Neural progenitor cell (in vitro differentiated cells): ENCODE measurements around the gene C18orf63. TPM values are rescaled to one million over a fixed set of nuclear protein-coding genes. Genes with fewer than 3 reads are reported as not detected.
"Not testable (repeated sequence)": the region's sequence is repeated elsewhere in the genome, so short reads cannot be mapped to it uniquely, and the experiment has no call there.

Experiments
- DNase-seq: peaks from one replicate; pipeline ENCODE4 v3.0.0-alpha.2; 2016; ENCODE audit warnings: low spot score
- H2AFZ ChIP-seq: fragments of 200-600 bp; sonication (generic); replicated peaks from 2 replicates; pipeline ENCODE4 v1.6.1; 2016; ENCODE audit warnings: antibody characterized with exemption
- H3F3A ChIP-seq: fragments of 200-600 bp; sonication (generic); 2 replicates; pipeline ENCODE4 v1.6.1; 2016; ENCODE audit warnings: antibody characterized with exemption, low read depth
- H3K27ac ChIP-seq: fragments of 200-600 bp; sonication (generic); 2 replicates; pipeline ENCODE4 v1.5.1; 2016; ENCODE audit warnings: mild to moderate bottlenecking
- H3K27me3 ChIP-seq: fragments of 200-600 bp; sonication (generic); 2 replicates; pipeline ENCODE4 v1.6.1; 2016; ENCODE audit warnings: mild to moderate bottlenecking, moderate library complexity
- H3K36me3 ChIP-seq: fragments of 200-600 bp; sonication (generic); 2 replicates; pipeline ENCODE4 v1.5.1; 2016
- H3K4me1 ChIP-seq: fragments of 200-600 bp; sonication (generic); 2 replicates; pipeline ENCODE4 v1.6.1; 2016; ENCODE audit warnings: mixed run types
- H3K4me2 ChIP-seq: fragments of 200-600 bp; sonication (generic); 2 replicates; pipeline ENCODE4 v1.6.1; 2016
- H3K4me3 ChIP-seq: fragments of 200-600 bp; sonication (generic); 2 replicates; pipeline ENCODE4 v1.5.1; 2016
- H3K79me2 ChIP-seq: fragments of 200-600 bp; sonication (generic); 2 replicates; pipeline ENCODE4 v1.6.1; 2016; ENCODE audit warnings: low read depth
- H3K9ac ChIP-seq: fragments of 200-600 bp; sonication (generic); 2 replicates; pipeline ENCODE4 v1.6.1; 2016
- H3K9me3 ChIP-seq: fragments of 200-600 bp; sonication (generic); 2 replicates; pipeline ENCODE4 v1.5.1; 2016; ENCODE audit warnings: low read depth
- H4K20me1 ChIP-seq: fragments of 200-600 bp; sonication (generic); 2 replicates; pipeline ENCODE4 v1.6.1; 2016; ENCODE audit warnings: low read depth
- H3K27ac Mint-ChIP-seq: 3 replicates; pipeline ENCODE4 v1.8.0; 2021; ENCODE audit warnings: mixed read lengths
- H3K27me3 Mint-ChIP-seq: 2 replicates; pipeline ENCODE4 v1.8.0; 2022; ENCODE audit warnings: low read depth, mild to moderate bottlenecking, inconsistent platforms, moderate library complexity, mixed read lengths; ENCODE audit not compliant: insufficient read depth
- H3K36me3 Mint-ChIP-seq: 3 replicates; pipeline ENCODE4 v1.8.0; 2021; ENCODE audit warnings: mixed read lengths
- H3K4me1 Mint-ChIP-seq: 3 replicates; pipeline ENCODE4 v1.8.0; 2021; ENCODE audit warnings: mixed read lengths
- H3K4me3 Mint-ChIP-seq: 3 replicates; pipeline ENCODE4 v1.8.0; 2021; ENCODE audit warnings: mild to moderate bottlenecking, moderate library complexity, mixed read lengths
- H3K9me3 Mint-ChIP-seq: 3 replicates; pipeline ENCODE4 v1.8.0; 2020; ENCODE audit warnings: mixed read lengths
- EZH2 ChIP-seq: fragments of 200-600 bp; sonication (generic); IDR thresholded peaks from 2 replicates; pipeline ENCODE4 v1.6.1; 2017; ENCODE audit warnings: antibody characterized with exemption, mild to moderate bottlenecking, moderate library complexity
- EZH2phosphoT487 ChIP-seq: fragments of 200-600 bp; sonication (generic); IDR thresholded peaks from 2 replicates; pipeline ENCODE4 v1.6.1; 2017; ENCODE audit warnings: antibody characterized with exemption
- total RNA-seq: library from RNA; depleted of rRNA; stranded (reverse); fragments of >200 nt; gene quantifications from 2 replicates; pipeline ENCODE4 v1.2.3, GENCODE V29; 2015; ENCODE audit warnings: low replicate concordance
- TF ChIP-seq, protein P1 (sequence below): fragments of 200-600 bp; sonication (generic); IDR thresholded peaks from 2 replicates; pipeline ENCODE4 v1.5.1; 2017; ENCODE audit warnings: antibody characterized with exemption, mild to moderate bottlenecking

The C18orf63 gene
- total RNA-seq, 1 donor from 2014 or later, result not detected

DNA sequence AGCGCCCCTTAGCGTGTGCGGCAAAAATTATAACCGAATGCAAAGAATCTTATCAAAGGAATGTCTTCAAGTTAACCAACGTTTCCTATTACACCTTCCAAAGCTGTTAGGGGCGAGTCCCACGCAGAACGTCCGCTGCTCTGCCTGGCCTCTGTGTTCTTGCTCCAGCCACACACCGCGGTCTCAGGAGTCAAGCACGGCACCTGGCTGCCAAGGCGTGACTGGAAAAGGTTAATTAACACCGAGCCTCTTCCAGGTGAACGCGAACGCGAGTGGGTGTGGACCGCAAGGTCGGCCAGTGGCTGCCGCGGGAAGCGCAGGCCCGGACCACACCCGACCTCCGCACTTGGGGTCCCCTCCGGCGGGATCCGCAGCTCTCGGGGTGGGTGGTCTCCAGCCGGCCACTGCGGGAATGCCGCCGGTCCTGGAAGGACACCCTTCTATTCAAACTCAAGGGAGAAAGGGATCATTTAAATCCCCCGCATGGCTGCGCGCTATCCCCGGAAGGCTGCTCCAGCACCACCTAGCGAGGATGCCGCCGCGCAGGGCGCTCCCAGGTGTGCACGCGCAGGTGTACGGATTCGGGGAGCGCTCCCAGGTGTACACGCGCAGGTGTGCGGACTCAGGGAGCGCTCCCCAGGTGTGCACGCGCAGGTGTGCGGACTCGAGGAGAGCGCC is 24.7 kb upstream of the C18orf63 start:
- Mint-ChIP-seq H3K36me3 (peaks cover 1% of the 10 kb centered on the region), H3K27ac (no peak overlapping the region), H3K27me3 (peaks cover 7% of the 10 kb centered on the region), H3K4me1 (peaks cover 6% of the 10 kb centered on the region), H3K4me3 (peak overlapping the region; percentile 93), H3K9me3 (peaks cover 2% of the 10 kb centered on the region)
- H3K27ac ChIP-seq, result no peak overlapping the region
- peak overlapping the region; percentile 88 for H3K4me3 ChIP-seq
- H3K9ac ChIP-seq, result no peak overlapping the region
- peak overlapping the region; percentile 97 for H3K4me2 ChIP-seq
- H4K20me1 ChIP-seq, result no peaks in the 10 kb centered on the region
- H3K4me1 ChIP-seq, result no peaks in the 10 kb centered on the region
- DNase-seq, result peak; percentile 71
- H3F3A ChIP-seq, result no peaks in the 10 kb centered on the region
- H2AFZ ChIP-seq, result peak overlapping the region; percentile 89
- H3K27me3 ChIP-seq, result peaks cover 22% of the 10 kb centered on the region
- no peaks in the 10 kb centered on the region for H3K36me3 ChIP-seq
- no peak for TF ChIP-seq EZH2phosphoT487
- TF ChIP-seq, protein P1, sequence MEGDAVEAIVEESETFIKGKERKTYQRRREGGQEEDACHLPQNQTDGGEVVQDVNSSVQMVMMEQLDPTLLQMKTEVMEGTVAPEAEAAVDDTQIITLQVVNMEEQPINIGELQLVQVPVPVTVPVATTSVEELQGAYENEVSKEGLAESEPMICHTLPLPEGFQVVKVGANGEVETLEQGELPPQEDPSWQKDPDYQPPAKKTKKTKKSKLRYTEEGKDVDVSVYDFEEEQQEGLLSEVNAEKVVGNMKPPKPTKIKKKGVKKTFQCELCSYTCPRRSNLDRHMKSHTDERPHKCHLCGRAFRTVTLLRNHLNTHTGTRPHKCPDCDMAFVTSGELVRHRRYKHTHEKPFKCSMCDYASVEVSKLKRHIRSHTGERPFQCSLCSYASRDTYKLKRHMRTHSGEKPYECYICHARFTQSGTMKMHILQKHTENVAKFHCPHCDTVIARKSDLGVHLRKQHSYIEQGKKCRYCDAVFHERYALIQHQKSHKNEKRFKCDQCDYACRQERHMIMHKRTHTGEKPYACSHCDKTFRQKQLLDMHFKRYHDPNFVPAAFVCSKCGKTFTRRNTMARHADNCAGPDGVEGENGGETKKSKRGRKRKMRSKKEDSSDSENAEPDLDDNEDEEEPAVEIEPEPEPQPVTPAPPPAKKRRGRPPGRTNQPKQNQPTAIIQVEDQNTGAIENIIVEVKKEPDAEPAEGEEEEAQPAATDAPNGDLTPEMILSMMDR, result peak; percentile 27
- no peaks in the 10 kb centered on the region for H3K79me2 ChIP-seq
- peaks cover 5% of the 10 kb centered on the region for H3K9me3 ChIP-seq

DNA sequence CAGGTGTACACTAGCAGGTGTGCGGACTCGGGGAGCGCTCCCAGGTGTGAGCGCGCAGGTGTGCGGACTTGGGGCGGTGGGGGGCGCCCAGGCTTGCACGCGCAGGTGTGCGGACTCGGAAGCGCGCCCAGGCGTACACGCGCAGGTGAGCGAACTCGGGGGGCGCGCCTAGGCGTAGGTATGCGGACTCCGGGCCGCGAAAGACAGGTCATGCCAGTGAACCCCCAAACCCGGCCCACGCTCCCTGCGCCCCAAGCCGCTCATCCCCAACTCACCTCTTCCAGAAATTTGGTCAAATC is 24.2 kb upstream of the C18orf63 start:
- H3K4me3 ChIP-seq, result peak overlapping the region; percentile 88
- H3K9me3 ChIP-seq, result peaks cover 5% of the 10 kb centered on the region
- peaks cover 1% of the 10 kb centered on the region for H3K36me3 Mint-ChIP-seq
- H3K27ac Mint-ChIP-seq, result no peak overlapping the region
- no peaks in the 10 kb centered on the region for H3K4me1 ChIP-seq
- peaks cover 2% of the 10 kb centered on the region for H3K9me3 Mint-ChIP-seq
- H2AFZ ChIP-seq, result peak overlapping the region; percentile 89
- peaks cover 22% of the 10 kb centered on the region for H3K27me3 ChIP-seq
- H3K27me3 Mint-ChIP-seq, result peaks cover 7% of the 10 kb centered on the region
- H3K4me2 ChIP-seq, result peak overlapping the region; percentile 97
- H3K36me3 ChIP-seq, result no peaks in the 10 kb centered on the region
- no peak for DNase-seq
- no peaks in the 10 kb centered on the region for H3F3A ChIP-seq
- peaks cover 6% of the 10 kb centered on the region for H3K4me1 Mint-ChIP-seq
- no peak for TF ChIP-seq EZH2phosphoT487
- TF ChIP-seq EZH2, result no peak
- H3K79me2 ChIP-seq, result no peaks in the 10 kb centered on the region
- H4K20me1 ChIP-seq, result no peaks in the 10 kb centered on the region
- no peak overlapping the region for H3K27ac ChIP-seq
- H3K9ac ChIP-seq, result no peak overlapping the region
- H3K4me3 Mint-ChIP-seq, result peak overlapping the region; percentile 93

DNA sequence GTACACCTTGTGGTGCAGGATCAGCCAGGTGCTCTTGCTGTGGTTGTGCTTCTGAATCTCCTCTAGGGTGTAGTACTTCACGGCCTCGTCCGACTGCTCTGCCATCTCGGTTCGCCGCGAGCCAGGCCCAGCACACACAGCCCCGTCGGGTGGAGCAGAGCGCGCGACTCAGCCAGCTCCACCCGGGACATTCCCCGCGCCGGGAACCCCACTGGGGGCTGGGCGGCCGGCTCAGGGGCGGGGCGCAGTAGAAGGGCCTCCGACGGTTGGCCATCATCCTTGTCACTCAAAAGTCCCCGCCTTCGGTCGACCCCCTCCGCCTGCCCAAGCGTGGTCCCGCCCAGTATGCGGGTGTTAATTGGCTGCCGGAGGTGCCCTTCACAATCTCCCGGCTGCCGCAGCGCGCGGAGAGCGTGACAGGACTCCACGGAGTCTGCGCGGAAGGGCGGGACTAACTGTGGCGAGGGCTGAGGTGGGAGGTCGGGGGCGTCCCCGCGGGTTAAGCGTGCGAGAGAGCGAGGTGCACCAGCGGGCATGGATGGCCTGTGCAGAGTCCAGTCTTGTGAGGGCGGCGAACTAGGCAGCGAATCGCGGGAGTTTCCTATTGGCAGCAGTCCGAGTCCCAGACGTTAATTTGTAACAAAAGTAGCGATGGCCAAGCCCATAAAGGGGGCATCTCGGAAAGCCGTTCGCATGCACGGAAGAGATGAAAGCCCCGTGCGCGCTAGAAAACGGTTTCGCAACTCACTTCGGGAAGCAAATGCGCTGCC is 23.7 kb upstream of the C18orf63 start, which contains the start of gene CYB5A:
CYB5A (minus strand) TSS at position 193 of the 770 bp plus-strand sequence; CDS start at position 105, 88 bp downstream.
- peak; percentile 96 for DNase-seq
- H3K36me3 Mint-ChIP-seq, result peaks cover 1% of the 10 kb centered on the region
- Histone ChIP-seq H3K27me3 (peaks cover 22% of the 10 kb centered on the region), H4K20me1 (no peaks in the 10 kb centered on the region), H3F3A (no peaks in the 10 kb centered on the region), H3K36me3 (no peaks in the 10 kb centered on the region), H3K9me3 (peaks cover 5% of the 10 kb centered on the region), H3K4me3 (peak within 1 kb of the TSS; percentile 88), H2AFZ (peak within 1 kb of the TSS; percentile 89), H3K79me2 (no peaks in the 10 kb centered on the region), H3K27ac (no peak within 1 kb of the TSS), H3K9ac (no peak within 1 kb of the TSS), H3K4me1 (no peaks in the 10 kb centered on the region), H3K4me2 (peak within 1 kb of the TSS; percentile 97)
- H3K27me3 Mint-ChIP-seq, result peaks cover 5% of the 10 kb centered on the region
- peaks cover 2% of the 10 kb centered on the region for H3K9me3 Mint-ChIP-seq
- H3K4me1 Mint-ChIP-seq, result peaks cover 6% of the 10 kb centered on the region
- H3K4me3 Mint-ChIP-seq, result peak within 1 kb of the TSS; percentile 93
- no peak within 1 kb of the TSS for H3K27ac Mint-ChIP-seq
- TF ChIP-seq EZH2phosphoT487 (no peak), EZH2 (no peak)
- TF ChIP-seq, protein P1, result peak; percentile 24

DNA sequence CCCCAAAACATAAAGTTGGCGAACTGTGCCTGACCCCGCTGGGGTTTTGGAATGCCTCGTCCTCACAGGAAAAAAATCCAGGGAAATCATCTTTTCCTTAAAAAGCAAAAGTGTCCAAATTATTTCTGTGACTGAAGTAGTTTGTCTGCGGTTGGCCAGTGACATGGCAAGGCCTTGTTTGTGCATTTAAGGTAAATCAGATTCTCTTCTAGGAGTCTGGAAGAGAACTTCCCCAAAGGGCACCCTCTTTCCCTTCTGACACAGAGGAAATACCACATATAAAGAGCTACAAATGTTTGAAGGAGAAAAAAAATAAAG is 23.1 kb upstream of the C18orf63 start:
- H3K79me2 ChIP-seq, result no peaks in the 10 kb centered on the region
- H3K36me3 ChIP-seq, result no peaks in the 10 kb centered on the region
- peak overlapping the region; percentile 23 for H2AFZ ChIP-seq
- H3K4me3 Mint-ChIP-seq, result peak overlapping the region; percentile 93
- H3K27ac ChIP-seq, result no peak overlapping the region
- H3F3A ChIP-seq, result no peaks in the 10 kb centered on the region
- H3K9me3 ChIP-seq, result peaks cover 5% of the 10 kb centered on the region
- peaks cover 2% of the 10 kb centered on the region for H3K9me3 Mint-ChIP-seq
- no peak overlapping the region for H3K9ac ChIP-seq
- H3K27ac Mint-ChIP-seq, result no peak overlapping the region
- peaks cover 5% of the 10 kb centered on the region for H3K27me3 Mint-ChIP-seq
- H4K20me1 ChIP-seq, result no peaks in the 10 kb centered on the region
- TF ChIP-seq EZH2phosphoT487 (no peak), EZH2 (no peak)
- TF ChIP-seq, protein P1, result no peak
- H3K4me1 ChIP-seq, result no peaks in the 10 kb centered on the region
- H3K4me2 ChIP-seq, result peak overlapping the region; percentile 97
- DNase-seq, result no peak
- H3K36me3 Mint-ChIP-seq, result peaks cover 1% of the 10 kb centered on the region
- peaks cover 6% of the 10 kb centered on the region for H3K4me1 Mint-ChIP-seq
- peaks cover 22% of the 10 kb centered on the region for H3K27me3 ChIP-seq
- H3K4me3 ChIP-seq, result peak overlapping the region; percentile 88

DNA sequence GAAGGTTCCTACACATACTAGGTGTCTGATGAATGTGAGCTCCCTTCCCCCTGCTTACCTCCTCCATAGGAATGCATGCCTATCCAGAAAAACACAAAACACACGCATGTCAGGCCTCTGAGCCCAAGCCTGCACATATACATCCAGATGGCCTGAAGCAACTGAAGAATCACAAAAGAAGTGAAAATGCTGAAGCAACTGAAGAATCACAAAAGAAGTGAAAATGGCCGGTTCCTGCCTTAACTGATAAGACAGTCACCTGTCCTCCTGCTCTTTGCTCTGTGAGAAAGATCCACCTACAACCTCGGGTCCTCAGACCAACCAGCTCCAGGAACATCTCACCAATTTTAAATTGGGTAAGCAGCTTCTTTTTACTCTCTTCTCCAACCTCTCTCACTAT is 22.7 kb upstream of the C18orf63 start:
- H3K4me3 ChIP-seq, H3K36me3 Mint-ChIP-seq, H3K4me1 ChIP-seq, H3K79me2 ChIP-seq, DNase-seq, H3K4me2 ChIP-seq, H4K20me1 ChIP-seq, H2AFZ ChIP-seq, H3K9me3 ChIP-seq, H3K9me3 Mint-ChIP-seq, H3K27ac ChIP-seq, H3K36me3 ChIP-seq, H3K4me1 Mint-ChIP-seq, H3F3A ChIP-seq, H3K27ac Mint-ChIP-seq, H3K27me3 Mint-ChIP-seq, H3K9ac ChIP-seq: not testable (repeated sequence)
- H3K27me3 ChIP-seq, result peaks cover 22% of the 10 kb centered on the region
- peak overlapping the region; percentile 93 for H3K4me3 Mint-ChIP-seq
